GM21737 (cell line): Measurements from ENCODE around the gene ALDH6A1.
"Not testable (repeated sequence)": the region's sequence is repeated elsewhere in the genome, so short reads cannot be mapped to it uniquely, and the experiment has no call there.

ENCODE experiments used
- ATAC-seq: cut with Tn5 transposase; IDR thresholded peaks from one replicate; pipeline ENCODE4 v1.9.1; 2021; ENCODE audit warnings: mild to moderate bottlenecking, moderate library complexity; ENCODE audit not compliant: unreplicated experiment

Gene ALDH6A1

GRCh38 chr14:74084277-74085046 is at the start of gene ALDH6A1, which contains the start of gene LIN52:
ALDH6A1 (minus strand) TSS chr14:74084453; CDS start chr14:74084394, 59 bp downstream.
LIN52 (plus strand) TSS chr14:74084956; CDS start chr14:74084975, 19 bp downstream.
- ATAC-seq = peak; percentile 93

- no peak for ATAC-seq
Observed at GRCh38 chr14:74127634-74128033, 43.4 kb upstream of the ALDH6A1 start.

GRCh38 chr14:74126315-74127013 is 42.2 kb upstream of the ALDH6A1 start:
- ATAC-seq = no peak

GRCh38 chr14:74125487-74125886 is 41.2 kb upstream of the ALDH6A1 start:
- not testable (repeated sequence) for ATAC-seq

- ATAC-seq = not testable (repeated sequence)
Observed at GRCh38 chr14:74111395-74112216, 27.4 kb upstream of the ALDH6A1 start.

GRCh38 chr14:74109369-74109768 is 25.1 kb upstream of the ALDH6A1 start:
- no peak for ATAC-seq

GRCh38 chr14:74105381-74105780 is 21.1 kb upstream of the ALDH6A1 start:
- no peak for ATAC-seq

- no peak for ATAC-seq
Observed at GRCh38 chr14:74089251-74090020, 5.2 kb upstream of the ALDH6A1 start.

- no peak for ATAC-seq
Observed at GRCh38 chr14:74085828-74086227, 1.6 kb upstream of the ALDH6A1 start.

- ATAC-seq = peak; percentile 3
Observed at GRCh38 chr14:74085047-74085637, 889 bp upstream of the ALDH6A1 start.

GRCh38 chr14:74083784-74084276 is 423 bp downstream of the ALDH6A1 start:
- ATAC-seq = no peak

- ATAC-seq = no peak
Observed at GRCh38 chr14:74083161-74083560, 1.1 kb downstream of the ALDH6A1 start.

GRCh38 chr14:74081491-74081890 is 2.8 kb downstream of the ALDH6A1 start:
- ATAC-seq = no peak

GRCh38 chr14:74080820-74081460 is 3.3 kb downstream of the ALDH6A1 start:
- ATAC-seq = no peak

GRCh38 chr14:74077401-74077800 is 6.9 kb downstream of the ALDH6A1 start:
- no peak for ATAC-seq

- no peak for ATAC-seq
Observed at GRCh38 chr14:74065746-74066575, 18.3 kb downstream of the ALDH6A1 start.

- no peak for ATAC-seq
Observed at GRCh38 chr14:74064883-74065282, 19.4 kb downstream of the ALDH6A1 start.

GRCh38 chr14:74064426-74064825 is 19.8 kb downstream of the ALDH6A1 start:
- no peak for ATAC-seq

- ATAC-seq = no peak
Observed at GRCh38 chr14:74062809-74063150, 21.5 kb downstream of the ALDH6A1 start.
